ENCODE measurements around the gene ADCY3. TPM values are rescaled to one million over a fixed set of nuclear protein-coding genes. Genes with fewer than 3 reads are reported as not detected.
A peak's percentile ranks its signal among the peaks of the same experiment; 100 is the strongest.
"Not testable (repeated sequence)": the region's sequence is repeated elsewhere in the genome, so short reads cannot be mapped to it uniquely, and the experiment has no call there.

ADCY3 gene
- total RNA-seq, 3 donors from 2014 or later: 29.3 to 89.1 (median 56.1) TPM

- H3K36me3 ChIP-seq: peaks cover 6% of the 10 kb centered on the region
- intact Hi-C loops (cut with DNase I; ENCODE audit: low total_unique reads): no loop called here
Observed at GRCh38 chr2:24837996-24838513, 82.0 kb downstream of the ADCY3 start.

GRCh38 chr2:24836706-24837105 lies 83.3 kb downstream of the ADCY3 start:
- no peak for DNase-seq (ENCODE audit: low spot score in 2 of 2)
- TF ChIP-seq POLR2AphosphoS5 (IDR thresholded peaks at IDR 0.05) (no peak), POLR2A (IDR thresholded peaks at IDR 0.05) (no peak), CTCF (IDR thresholded peaks at IDR 0.05) (no peak)
- H3K9me3 ChIP-seq: no peaks in the 10 kb centered on the region
- no peaks in the 10 kb centered on the region for H3K27me3 ChIP-seq
- peaks cover 6% of the 10 kb centered on the region for H3K36me3 ChIP-seq
- no peaks in the 10 kb centered on the region for H3K4me1 ChIP-seq
- H3K4me3 ChIP-seq: no peak overlapping the region
- intact Hi-C loops (cut with DNase I; ENCODE audit: low total_unique reads): no loop called here
- H3K27ac ChIP-seq: no peak overlapping the region

More at GRCh38 chr2:24837996-24838513, 82.0 kb downstream of the ADCY3 start:
- H3K4me1 ChIP-seq: no peaks in the 10 kb centered on the region
- no peaks in the 10 kb centered on the region for H3K27me3 ChIP-seq
- DNase-seq (ENCODE audit: low spot score in 2 of 2): no peak
- H3K27ac ChIP-seq: no peak overlapping the region
- no peaks in the 10 kb centered on the region for H3K9me3 ChIP-seq
- TF ChIP-seq POLR2AphosphoS5 (IDR thresholded peaks at IDR 0.05): no peak
- no peak for TF ChIP-seq CTCF (IDR thresholded peaks at IDR 0.05)
- TF ChIP-seq POLR2A (IDR thresholded peaks at IDR 0.05): no peak
- H3K4me3 ChIP-seq: no peak overlapping the region

- H3K9me3 ChIP-seq: no peaks in the 10 kb centered on the region
- H3K27ac ChIP-seq: no peak overlapping the region
- intact Hi-C loops (cut with DNase I; ENCODE audit: low total_unique reads): no loop called here
- DNase-seq (ENCODE audit: low spot score in 2 of 2): no peak
- H3K4me1 ChIP-seq: no peaks in the 10 kb centered on the region
- TF ChIP-seq POLR2AphosphoS5 (IDR thresholded peaks at IDR 0.05) (no peak), CTCF (IDR thresholded peaks at IDR 0.05) (no peak), POLR2A (IDR thresholded peaks at IDR 0.05) (no peak)
- H3K4me3 ChIP-seq: no peak overlapping the region
- H3K36me3 ChIP-seq: peaks cover 6% of the 10 kb centered on the region
- H3K27me3 ChIP-seq: no peaks in the 10 kb centered on the region
Observed at GRCh38 chr2:24836206-24836605, 83.8 kb downstream of the ADCY3 start.

GRCh38 chr2:24835411-24835810 lies 84.6 kb downstream of the ADCY3 start:
- intact Hi-C loops (cut with DNase I; ENCODE audit: low total_unique reads); H3K36me3 ChIP-seq; H3K4me3 ChIP-seq; H3K9me3 ChIP-seq; DNase-seq (ENCODE audit: low spot score in 2 of 2); H3K4me1 ChIP-seq; H3K27me3 ChIP-seq: not testable (repeated sequence)
- H3K27ac ChIP-seq: peak overlapping the region in 1 of 2 donors; percentile 32

- H3K4me3 ChIP-seq: no peak overlapping the region
- no peaks in the 10 kb centered on the region for H3K9me3 ChIP-seq
- DNase-seq (ENCODE audit: low spot score in 2 of 2): no peak
- intact Hi-C loops (cut with DNase I; ENCODE audit: low total_unique reads): no loop called here
- peak overlapping the region in 1 of 2 donors; percentile 32 for H3K27ac ChIP-seq
- no peak for TF ChIP-seq CTCF (IDR thresholded peaks at IDR 0.05)
- TF ChIP-seq POLR2A (IDR thresholded peaks at IDR 0.05): no peak
- H3K27me3 ChIP-seq: no peaks in the 10 kb centered on the region
- H3K4me1 ChIP-seq: no peaks in the 10 kb centered on the region
- H3K36me3 ChIP-seq: peaks cover 6% of the 10 kb centered on the region
Observed at GRCh38 chr2:24834733-24835395, 85.2 kb downstream of the ADCY3 start.

Data from breast epithelium (tissue), 4 donors.